ENCODE results near the gene DIPK1C.

DIPK1C gene

GRCh38 chr18:74480149-74480651 lies 23.1 kb upstream of the DIPK1C start:
- DNase-seq: no peak

- no peak for DNase-seq
These were observed 22.5 kb upstream of the DIPK1C start for GRCh38 chr18:74479486-74480148.

GRCh38 chr18:74478880-74479279 lies 21.8 kb upstream of the DIPK1C start:
- no peak for DNase-seq

- DNase-seq: no peak
These were observed 21.2 kb upstream of the DIPK1C start for GRCh38 chr18:74478316-74478715.

- DNase-seq: no peak
These were observed 20.7 kb upstream of the DIPK1C start for GRCh38 chr18:74477771-74478170.

- DNase-seq: no peak
These were observed 19.0 kb upstream of the DIPK1C start for GRCh38 chr18:74476140-74476539.

- DNase-seq: no peak
These were observed 17.0 kb upstream of the DIPK1C start for GRCh38 chr18:74473976-74474640.

- DNase-seq: no peak
These were observed 15.2 kb upstream of the DIPK1C start for GRCh38 chr18:74472312-74472711.

GRCh38 chr18:74468547-74469061 lies 11.5 kb upstream of the DIPK1C start:
- DNase-seq: no peak

- no peak for DNase-seq
These were observed 8.7 kb upstream of the DIPK1C start for GRCh38 chr18:74465775-74466174.

GRCh38 chr18:74463983-74464382 lies 6.9 kb upstream of the DIPK1C start:
- no peak for DNase-seq

GRCh38 chr18:74463254-74463653 lies 6.1 kb upstream of the DIPK1C start:
- DNase-seq: no peak

GRCh38 chr18:74460825-74461224 lies 3.7 kb upstream of the DIPK1C start:
- no peak for DNase-seq

- no peak for DNase-seq
These were observed 2.8 kb upstream of the DIPK1C start for GRCh38 chr18:74459889-74460288.

GRCh38 chr18:74457725-74458421 lies 765 bp upstream of the DIPK1C start:
- no peak for DNase-seq

- no peak for DNase-seq
These were observed 612 bp downstream of the DIPK1C start for GRCh38 chr18:74456349-74457042.

GRCh38 chr18:74456017-74456348 lies 1.1 kb downstream of the DIPK1C start:
- DNase-seq: no peak

GRCh38 chr18:74455386-74455785 lies 1.7 kb downstream of the DIPK1C start:
- no peak for DNase-seq

GRCh38 chr18:74454279-74454751 lies 2.8 kb downstream of the DIPK1C start:
- no peak for DNase-seq

GRCh38 chr18:74453642-74454198 lies 3.4 kb downstream of the DIPK1C start:
- DNase-seq: no peak

- DNase-seq: no peak
These were observed 4.0 kb downstream of the DIPK1C start for GRCh38 chr18:74453016-74453566.

- no peak for DNase-seq
These were observed 6.0 kb downstream of the DIPK1C start for GRCh38 chr18:74451148-74451547.
